PC-3 (cell line): ENCODE data around the gene PRMT9. TPM values are rescaled to one million over a fixed set of nuclear protein-coding genes. Genes with fewer than 3 reads are reported as not detected.
A peak's percentile ranks its signal among the peaks of the same experiment; 100 is the strongest.

Source experiments
- ATAC-seq: fragments of 200-7000 bp; cut with Tn5 transposase; 2 replicates; pipeline ENCODE4 v1.9.1; 2020; ENCODE audit warnings: mild to moderate bottlenecking, moderate library complexity
- BruUV-seq: library from RNA; stranded (reverse); fragments of 400-500 nt; replicated peaks from 2 replicates; lab custom pipeline; 2021; lab: Mats Ljungman, UMichigan
- CTCF ChIA-PET: fragments of 300-600 bp; sonication (Branson Sonifier 250); formaldehyde crosslinking; loops from one replicate; lab custom pipeline; 2022; ENCODE audit warnings: antibody characterized with exemption; lab: Charles Lee
- POLR2A ChIA-PET: fragments of 300-600 bp; sonication (Branson Sonifier 250); formaldehyde crosslinking; loops from one replicate; lab custom pipeline; 2022; ENCODE audit warnings: antibody characterized with exemption; ENCODE audit not compliant: unreplicated experiment; lab: Charles Lee
- DNase-seq: peaks from one replicate; pipeline ENCODE4 v3.0.0-alpha.2; 2015
- H2AFZ ChIP-seq: fragments of 300-600 bp; sonication (generic); 2 replicates; pipeline ENCODE4 v1.6.0; 2016; ENCODE audit warnings: antibody characterized with exemption, low read length
- H3F3A ChIP-seq: fragments of 300-600 bp; sonication (generic); one replicate; pipeline ENCODE4 v1.6.0; 2017; ENCODE audit warnings: antibody characterized with exemption, low read length, control low read depth, mild to moderate bottlenecking; ENCODE audit not compliant: unreplicated experiment
- H3K27ac ChIP-seq: fragments of 300-600 bp; sonication (generic); 2 replicates; pipeline ENCODE4 v1.5.1; 2016; ENCODE audit warnings: mild to moderate bottlenecking, low read length
- H3K27me3 ChIP-seq: fragments of 300-600 bp; sonication (generic); 2 replicates; pipeline ENCODE4 v1.6.1; 2016; ENCODE audit warnings: low read length, mixed read lengths
- H3K36me3 ChIP-seq: fragments of 300-600 bp; sonication (generic); 2 replicates; pipeline ENCODE4 v1.6.1; 2016; ENCODE audit warnings: low read depth, mixed run types, low read length, mixed read lengths
- H3K4me1 ChIP-seq: fragments of 300-600 bp; sonication (generic); 2 replicates; pipeline ENCODE4 v1.5.1; 2016; ENCODE audit warnings: low read length; ENCODE audit not compliant: insufficient read depth
- H3K4me2 ChIP-seq: fragments of 300-600 bp; sonication (generic); 2 replicates; pipeline ENCODE4 v1.6.0; 2016; ENCODE audit warnings: low read length
- H3K4me3 ChIP-seq: fragments of 300-600 bp; sonication (generic); 2 replicates; pipeline ENCODE4 v1.5.1; 2016; ENCODE audit warnings: mild to moderate bottlenecking, low read length, mixed read lengths
- H3K79me2 ChIP-seq: fragments of 300-600 bp; sonication (generic); 2 replicates; pipeline ENCODE4 v1.6.1; 2017; ENCODE audit warnings: low read length, mixed read lengths
- H3K9ac ChIP-seq: fragments of 300-600 bp; sonication (generic); 2 replicates; pipeline ENCODE4 v1.6.0; 2016; ENCODE audit warnings: mild to moderate bottlenecking, low read length
- H3K9me2 ChIP-seq: fragments of 300-600 bp; sonication (generic); replicated peaks from 2 replicates; pipeline ENCODE4 v1.6.1; 2016; ENCODE audit warnings: mixed run types, low read length, mixed read lengths
- H3K9me3 ChIP-seq: fragments of 300-600 bp; sonication (generic); 2 replicates; pipeline ENCODE4 v1.6.1; 2016; ENCODE audit warnings: low read length, mixed read lengths
- H4K20me1 ChIP-seq: fragments of 300-600 bp; sonication (generic); 2 replicates; pipeline ENCODE4 v1.6.1; 2016; ENCODE audit warnings: low read length, mixed read lengths
- EZH2 ChIP-seq: fragments of 300-600 bp; sonication (generic); IDR thresholded peaks from one replicate; pipeline ENCODE4 v1.6.1; 2017; ENCODE audit warnings: antibody characterized with exemption, mild to moderate bottlenecking, low read length; ENCODE audit not compliant: unreplicated experiment
- EZH2phosphoT487 ChIP-seq: fragments of 300-600 bp; sonication (generic); IDR thresholded peaks from 2 replicates; pipeline ENCODE4 v1.6.1; 2018; ENCODE audit warnings: mild to moderate bottlenecking, antibody characterized with exemption, low read length, borderline replicate concordance
- intact Hi-C: fragments of 100-400 bp; cut with micrococcal nuclease; formaldehyde crosslinking; loops from 2 replicates; pipeline ENCODE4 v1.9.0; 2023
- total RNA-seq: library from RNA; depleted of rRNA; stranded (reverse); fragments of >200 nt; gene quantifications from 2 replicates; pipeline ENCODE4 v1.2.3, GENCODE V29; 2014
- TF ChIP-seq, protein P1 (sequence below): fragments of 300-600 bp; sonication (generic); conservative IDR thresholded peaks from 2 replicates; pipeline ENCODE4 v1.5.1; 2017; ENCODE audit warnings: antibody characterized with exemption, low read depth, mild to moderate bottlenecking, low read length

The PRMT9 gene
- total RNA-seq, 1 experiment from 2014 or later: 6.5 TPM

DNA sequence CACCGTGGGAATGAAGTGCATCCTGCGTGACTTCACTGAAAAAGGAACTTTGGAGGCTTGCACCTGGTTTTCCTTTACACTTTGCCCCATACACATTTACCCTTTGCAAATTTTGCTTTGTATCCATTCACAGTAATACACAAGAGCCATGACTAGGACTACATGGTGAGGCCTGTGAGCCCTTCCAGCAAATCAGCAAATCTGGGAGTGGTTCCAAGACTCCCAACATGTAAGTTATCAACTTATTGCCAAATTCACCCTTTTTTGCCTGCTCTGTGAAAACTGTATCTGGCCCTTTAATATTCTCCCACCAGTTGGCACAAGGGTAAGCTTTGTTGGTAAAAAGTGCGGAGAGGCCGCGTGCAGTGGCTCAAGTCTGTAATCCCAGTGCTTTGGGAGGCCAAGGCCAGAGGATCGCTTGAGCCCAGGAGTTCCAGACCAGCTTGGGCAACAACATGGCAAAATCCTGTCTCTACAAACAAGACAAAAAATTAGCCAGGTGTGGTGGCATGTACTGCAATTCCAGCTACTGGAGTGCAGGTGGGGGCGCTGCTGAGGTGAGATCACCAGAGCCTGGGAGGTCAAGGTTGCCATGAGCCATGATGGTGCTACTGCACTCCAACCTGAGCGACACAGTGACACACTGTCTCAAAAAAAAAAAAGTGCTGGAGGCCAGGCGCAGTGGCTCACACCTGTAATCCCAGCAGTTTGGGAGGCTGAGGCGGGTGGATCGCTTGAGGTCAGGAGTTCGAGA, 5.0 kb downstream of the PRMT9 start:
- H3K9me3 ChIP-seq: no peaks in the 10 kb centered on the region
- peak; percentile 7 for DNase-seq
- H3F3A ChIP-seq: no peaks in the 10 kb centered on the region
- no peak for ATAC-seq
- BruUV-seq: no TSS peak
- peaks cover 25% of the 10 kb centered on the region for H3K79me2 ChIP-seq
- no peaks in the 10 kb centered on the region for H3K9me2 ChIP-seq
- POLR2A ChIA-PET: no interaction called here
- TF ChIP-seq EZH2phosphoT487: no peak
- TF ChIP-seq, protein P1, sequence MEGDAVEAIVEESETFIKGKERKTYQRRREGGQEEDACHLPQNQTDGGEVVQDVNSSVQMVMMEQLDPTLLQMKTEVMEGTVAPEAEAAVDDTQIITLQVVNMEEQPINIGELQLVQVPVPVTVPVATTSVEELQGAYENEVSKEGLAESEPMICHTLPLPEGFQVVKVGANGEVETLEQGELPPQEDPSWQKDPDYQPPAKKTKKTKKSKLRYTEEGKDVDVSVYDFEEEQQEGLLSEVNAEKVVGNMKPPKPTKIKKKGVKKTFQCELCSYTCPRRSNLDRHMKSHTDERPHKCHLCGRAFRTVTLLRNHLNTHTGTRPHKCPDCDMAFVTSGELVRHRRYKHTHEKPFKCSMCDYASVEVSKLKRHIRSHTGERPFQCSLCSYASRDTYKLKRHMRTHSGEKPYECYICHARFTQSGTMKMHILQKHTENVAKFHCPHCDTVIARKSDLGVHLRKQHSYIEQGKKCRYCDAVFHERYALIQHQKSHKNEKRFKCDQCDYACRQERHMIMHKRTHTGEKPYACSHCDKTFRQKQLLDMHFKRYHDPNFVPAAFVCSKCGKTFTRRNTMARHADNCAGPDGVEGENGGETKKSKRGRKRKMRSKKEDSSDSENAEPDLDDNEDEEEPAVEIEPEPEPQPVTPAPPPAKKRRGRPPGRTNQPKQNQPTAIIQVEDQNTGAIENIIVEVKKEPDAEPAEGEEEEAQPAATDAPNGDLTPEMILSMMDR: peak; percentile 32; the same call in 1 of the 2 replicates
- no peak overlapping the region for H3K27ac ChIP-seq
- no peaks in the 10 kb centered on the region for H3K27me3 ChIP-seq
- intact Hi-C loops: no loop called here
- H4K20me1 ChIP-seq: no peaks in the 10 kb centered on the region
- H3K9ac ChIP-seq: no peak overlapping the region
- H3K4me3 ChIP-seq: no peak overlapping the region
- CTCF ChIA-PET: no interaction called here
- no peak overlapping the region for H2AFZ ChIP-seq
- peaks cover 5% of the 10 kb centered on the region; the same call in 1 of the 2 replicates for H3K4me1 ChIP-seq
- H3K36me3 ChIP-seq: no peaks in the 10 kb centered on the region
- no peak overlapping the region for H3K4me2 ChIP-seq

DNA sequence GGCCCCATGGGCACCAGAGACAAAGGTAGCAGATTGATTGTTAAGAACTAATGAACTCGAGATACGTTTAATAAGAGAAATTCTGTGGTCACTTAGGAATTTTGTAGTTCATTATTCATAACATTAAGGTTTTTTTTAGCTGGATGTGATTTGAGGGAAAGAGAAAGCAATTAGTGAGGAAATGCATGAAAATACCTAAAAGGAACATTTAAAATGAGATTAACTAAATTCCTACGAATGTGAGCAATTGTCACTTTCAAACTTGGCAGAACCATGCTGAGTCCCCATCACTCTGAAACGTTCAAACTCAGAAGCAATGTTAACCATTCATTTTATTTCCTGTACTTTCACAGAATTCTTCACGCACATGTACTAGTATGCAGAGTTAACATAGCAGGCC, 5.9 kb downstream of the PRMT9 start:
- H3K27ac ChIP-seq: no peak overlapping the region
- no peak overlapping the region for H3K9ac ChIP-seq
- ChIA-PET CTCF (no interaction called here), POLR2A (interaction anchor here (0.5 kb wide), 1 partner anchor 24 kb away, joined by 5 read pairs; no protein-coding TSS in a partner anchor)
- no peak overlapping the region for H3K4me2 ChIP-seq
- no peaks in the 10 kb centered on the region for H3K9me3 ChIP-seq
- ATAC-seq (no peak), DNase-seq (no peak)
- H2AFZ ChIP-seq: no peak overlapping the region
- TF ChIP-seq, protein P1: no peak
- no peak for TF ChIP-seq EZH2phosphoT487
- TF ChIP-seq EZH2: no peak
- no peaks in the 10 kb centered on the region for H3K9me2 ChIP-seq
- intact Hi-C loops: no loop called here
- no peaks in the 10 kb centered on the region for H3K36me3 ChIP-seq
- H3K27me3 ChIP-seq: no peaks in the 10 kb centered on the region
- peaks cover 5% of the 10 kb centered on the region; the same call in 1 of the 2 replicates for H3K4me1 ChIP-seq
- no peaks in the 10 kb centered on the region for H4K20me1 ChIP-seq
- BruUV-seq: no TSS peak
- no peak overlapping the region for H3K4me3 ChIP-seq
- peaks cover 17% of the 10 kb centered on the region for H3K79me2 ChIP-seq
- H3F3A ChIP-seq: no peaks in the 10 kb centered on the region

DNA sequence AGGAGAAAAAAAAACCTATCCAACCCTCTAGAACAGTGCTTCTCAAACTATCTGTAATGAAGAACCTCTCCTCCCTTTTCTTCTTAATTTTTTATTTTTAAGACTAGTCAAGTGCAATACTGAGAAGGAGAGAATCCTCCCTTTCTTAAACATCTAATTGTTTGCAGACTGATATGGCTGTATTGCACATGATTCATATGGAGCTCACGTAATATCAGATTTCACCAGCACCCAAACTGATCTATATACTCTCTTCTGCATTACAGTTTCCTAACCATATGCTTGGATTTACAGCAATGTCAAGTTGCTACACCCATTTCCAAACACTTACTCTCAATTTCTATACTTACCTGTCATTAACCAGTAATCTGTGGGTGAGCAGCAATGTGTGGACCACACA, 9.5 kb downstream of the PRMT9 start:
- Histone ChIP-seq H3K4me2 (no peak overlapping the region), H3K27ac (no peak overlapping the region), H3K27me3 (no peaks in the 10 kb centered on the region), H3K4me3 (no peak overlapping the region), H2AFZ (no peak overlapping the region), H3K79me2 (0 out of 2 replicates have a peak, but pooled peaks cover 4% of the 10 kb centered on the region), H3K4me1 (no peaks in the 10 kb centered on the region), H4K20me1 (no peaks in the 10 kb centered on the region), H3K36me3 (0 out of 2 replicates have a peak, but pooled peaks cover 3% of the 10 kb centered on the region), H3F3A (no peaks in the 10 kb centered on the region), H3K9ac (no peak overlapping the region), H3K9me3 (no peaks in the 10 kb centered on the region), H3K9me2 (no peaks in the 10 kb centered on the region)
- intact Hi-C loops: no loop called here
- CTCF ChIA-PET: interaction anchor here (0.6 kb wide), 1 partner anchor 193 kb away, joined by 3 read pairs; no protein-coding TSS in a partner anchor
- DNase-seq (peak; percentile 8), ATAC-seq (peak; percentile 38; the same call in 1 of the 2 replicates)
- no peak for TF ChIP-seq EZH2phosphoT487
- TF ChIP-seq, protein P1: no peak
- no peak for TF ChIP-seq EZH2
- no TSS peak for BruUV-seq
- POLR2A ChIA-PET: no interaction called here
